ENCODE measurements around the gene HS3ST6. TPM values are rescaled to one million over a fixed set of nuclear protein-coding genes. Genes with fewer than 3 reads are reported as not detected.

Gene HS3ST6
- not detected for total RNA-seq

GRCh38 chr16:1918351-1919326 is at the start of gene HS3ST6:
HS3ST6 (minus strand) TSS chr16:1918415; CDS start chr16:1918323, 92 bp downstream.
- TF ChIP-seq CTCF (IDR thresholded peaks at IDR 0.05) (no peak), POLR2A (IDR thresholded peaks at IDR 0.05) (no peak)
- H3K36me3 ChIP-seq, result no peaks in the 10 kb centered on the region
- no peak for DNase-seq
- peaks cover 0 to 34% of the 10 kb centered on the region in 2 donors for H3K27me3 ChIP-seq
- H3K4me3 ChIP-seq, result no peak within 1 kb of the TSS
- peaks cover 0 to 23% (median 4%) of the 10 kb centered on the region in 4 donors for H3K4me1 ChIP-seq
- no peak within 1 kb of the TSS for H3K27ac ChIP-seq
- no peaks in the 10 kb centered on the region for H3K9me3 ChIP-seq

GRCh38 chr16:1966460-1966859 is 48.2 kb upstream of the HS3ST6 start, which contains the start of gene RNF151:
RNF151 (plus strand) TSS chr16:1966856; CDS start chr16:1966882, 26 bp downstream.
- no peaks in the 10 kb centered on the region for H3K27me3 ChIP-seq
- H3K4me3 ChIP-seq, result peak within 1 kb of the TSS; percentile 78 to 96 (median 92)
- H3K36me3 ChIP-seq, result peaks cover 0 to 18% (median 0%) of the 10 kb centered on the region in 3 donors
- TF ChIP-seq CTCF (IDR thresholded peaks at IDR 0.05), result no peak
- TF ChIP-seq POLR2A (IDR thresholded peaks at IDR 0.05), result no peak
- no peaks in the 10 kb centered on the region for H3K9me3 ChIP-seq
- peaks cover 3 to 29% (median 13%) of the 10 kb centered on the region in 4 donors for H3K4me1 ChIP-seq
- peak within 1 kb of the TSS; percentile 95 to 100 (median 96) for H3K27ac ChIP-seq
- DNase-seq, result no peak

- H3K4me1 ChIP-seq, result peaks cover 3 to 29% (median 19%) of the 10 kb centered on the region in 4 donors
- H3K27ac ChIP-seq, result peak overlapping the region; percentile 95 to 100 (median 96)
- peaks cover 0 to 25% (median 0%) of the 10 kb centered on the region in 3 donors for H3K36me3 ChIP-seq
- peak overlapping the region; percentile 78 to 96 (median 92) for H3K4me3 ChIP-seq
- no peaks in the 10 kb centered on the region for H3K27me3 ChIP-seq
- H3K9me3 ChIP-seq, result no peaks in the 10 kb centered on the region
- no peak for DNase-seq
- no peak for TF ChIP-seq CTCF (IDR thresholded peaks at IDR 0.05)
- peak in 1 of 2 donors; percentile 49 for TF ChIP-seq POLR2A (IDR thresholded peaks at IDR 0.05)
Measured at GRCh38 chr16:1965396-1966001, 47.3 kb upstream of the HS3ST6 start.

GRCh38 chr16:1964506-1965395 is 46.5 kb upstream of the HS3ST6 start, which contains the start of gene RPS2:
RPS2 (minus strand) TSS chr16:1964826; CDS start chr16:1964625, 201 bp downstream.
- TF ChIP-seq CTCF (IDR thresholded peaks at IDR 0.05), result no peak
- TF ChIP-seq POLR2A (IDR thresholded peaks at IDR 0.05), result peak; percentile 94 to 96
- peaks cover 0 to 25% (median 0%) of the 10 kb centered on the region in 3 donors for H3K36me3 ChIP-seq
- H3K4me3 ChIP-seq, result peak within 1 kb of the TSS; percentile 78 to 96 (median 92)
- H3K4me1 ChIP-seq, result peaks cover 3 to 33% (median 22%) of the 10 kb centered on the region in 4 donors
- no peaks in the 10 kb centered on the region for H3K27me3 ChIP-seq
- DNase-seq, result peak; percentile 98 to 100 (median 100)
- H3K9me3 ChIP-seq, result no peaks in the 10 kb centered on the region
- H3K27ac ChIP-seq, result peak within 1 kb of the TSS; percentile 95 to 100 (median 96)

Measured in Peyer's patch (tissue), 4 donors.